NT2/D1 (cell line): ENCODE measurements around the gene SLC28A1.
"Not testable (repeated sequence)": the region's sequence is repeated elsewhere in the genome, so short reads cannot be mapped to it uniquely, and the experiment has no call there.

Experiments used
- SUZ12 ChIP-seq: IDR thresholded peaks from 2 replicates; pipeline ENCODE4 v1.6.1; 2011; ENCODE audit not compliant: insufficient read length, insufficient read depth; ENCODE audit errors: extremely low read depth
- YY1 ChIP-seq: IDR thresholded peaks from 2 replicates; pipeline ENCODE4 v1.6.1; 2011; ENCODE audit not compliant: insufficient read length, insufficient read depth
- ZNF274 ChIP-seq: IDR thresholded peaks from 2 replicates; pipeline ENCODE4 v1.6.1; 2011; ENCODE audit warnings: mild to moderate bottlenecking, low read depth, low read length

- not testable (repeated sequence) for TF ChIP-seq YY1, SUZ12, ZNF274
Observed at GRCh38 chr15:84987351-84987750, 102.9 kb downstream of the SLC28A1 start.
